ENCODE data around the gene GDA. TPM values are rescaled to one million over a fixed set of nuclear protein-coding genes. Genes with fewer than 3 reads are reported as not detected.

The GDA gene
- total and polyA plus RNA-seq, 12 donors: 0.06 to 2.8 (median 0.61) TPM; not detected in 2

DNA sequence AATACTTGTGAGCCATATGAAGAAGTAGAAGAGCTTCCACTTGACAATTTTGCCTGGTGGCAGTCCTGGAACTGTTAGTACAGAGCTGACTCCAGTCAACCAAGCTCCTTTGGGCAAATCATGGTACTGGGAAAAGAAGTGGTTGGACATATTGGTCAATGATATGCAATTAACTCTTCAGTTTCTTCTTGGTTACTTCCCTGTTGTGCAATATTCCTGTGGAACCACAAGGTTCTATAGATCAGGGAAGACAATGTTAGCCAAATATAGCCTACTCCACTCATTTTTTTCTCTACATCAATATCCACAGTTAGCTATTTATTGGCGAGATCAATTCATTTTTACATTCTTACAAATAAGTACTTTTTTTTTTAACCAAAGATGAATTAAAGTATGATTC, 14.4 kb upstream of the GDA start:
- intact Hi-C loops (cut with DNase I): no loop called here
- Histone ChIP-seq H3K27ac (no peak overlapping the region), H3K36me3 (replicated peaks in 1 of 2) (no peaks in the 10 kb centered on the region), H3K4me1 (replicated peaks in 1 of 2) (no peaks in the 10 kb centered on the region), H3K9me3 (replicated peaks in 1 of 3) (no peaks in the 10 kb centered on the region), H3K27me3 (no peaks in the 10 kb centered on the region), H3K4me3 (no peak overlapping the region)
- TF ChIP-seq POLR2A (IDR thresholded peaks at IDR 0.05): no peak
- TF ChIP-seq, protein P1, sequence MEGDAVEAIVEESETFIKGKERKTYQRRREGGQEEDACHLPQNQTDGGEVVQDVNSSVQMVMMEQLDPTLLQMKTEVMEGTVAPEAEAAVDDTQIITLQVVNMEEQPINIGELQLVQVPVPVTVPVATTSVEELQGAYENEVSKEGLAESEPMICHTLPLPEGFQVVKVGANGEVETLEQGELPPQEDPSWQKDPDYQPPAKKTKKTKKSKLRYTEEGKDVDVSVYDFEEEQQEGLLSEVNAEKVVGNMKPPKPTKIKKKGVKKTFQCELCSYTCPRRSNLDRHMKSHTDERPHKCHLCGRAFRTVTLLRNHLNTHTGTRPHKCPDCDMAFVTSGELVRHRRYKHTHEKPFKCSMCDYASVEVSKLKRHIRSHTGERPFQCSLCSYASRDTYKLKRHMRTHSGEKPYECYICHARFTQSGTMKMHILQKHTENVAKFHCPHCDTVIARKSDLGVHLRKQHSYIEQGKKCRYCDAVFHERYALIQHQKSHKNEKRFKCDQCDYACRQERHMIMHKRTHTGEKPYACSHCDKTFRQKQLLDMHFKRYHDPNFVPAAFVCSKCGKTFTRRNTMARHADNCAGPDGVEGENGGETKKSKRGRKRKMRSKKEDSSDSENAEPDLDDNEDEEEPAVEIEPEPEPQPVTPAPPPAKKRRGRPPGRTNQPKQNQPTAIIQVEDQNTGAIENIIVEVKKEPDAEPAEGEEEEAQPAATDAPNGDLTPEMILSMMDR (IDR thresholded peaks at IDR 0.05): no peak
- DNase-seq: no peak
- 81 to 90% (median 85%) methylated on average over 1 of the region's 1 CpG for WGBS, 4 donors

DNA sequence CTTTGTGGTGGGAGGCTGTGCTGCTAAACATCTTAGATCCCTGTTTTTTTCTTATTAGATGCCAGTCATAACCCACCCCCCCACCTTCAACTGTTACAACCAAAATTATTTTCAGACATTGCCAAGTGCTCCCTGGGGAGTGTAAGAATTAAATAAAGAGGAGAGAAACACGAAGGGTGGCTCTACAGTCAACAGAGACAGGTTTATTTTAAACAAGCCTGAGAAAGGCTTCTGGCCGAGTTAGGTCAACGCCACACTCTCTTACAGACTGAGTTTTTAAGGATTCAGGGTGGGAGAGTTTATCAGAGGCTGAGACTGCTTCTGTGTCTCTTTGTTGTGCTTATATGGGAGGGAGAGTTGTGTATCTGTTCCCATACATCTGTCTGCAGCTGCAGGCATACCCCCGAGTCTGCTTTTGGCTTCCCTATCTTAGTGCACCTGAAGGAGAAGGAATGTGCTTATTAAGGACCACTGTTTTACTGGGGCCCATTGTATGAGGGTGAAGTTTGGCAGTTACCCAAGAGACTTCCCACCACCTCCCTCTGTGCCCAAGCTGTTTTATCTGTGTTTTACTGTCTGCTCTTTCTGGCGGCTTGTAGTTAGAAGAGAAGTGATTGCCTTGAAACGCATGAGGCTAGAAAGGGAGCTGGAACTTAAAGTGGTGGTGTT, 11.4 kb upstream of the GDA start:
- Histone ChIP-seq H3K27me3 (no peaks in the 10 kb centered on the region), H3K4me1 (replicated peaks in 1 of 2) (no peaks in the 10 kb centered on the region), H3K27ac (no peak overlapping the region), H3K36me3 (replicated peaks in 1 of 2) (no peaks in the 10 kb centered on the region), H3K9me3 (replicated peaks in 1 of 3) (no peaks in the 10 kb centered on the region), H3K4me3 (no peak overlapping the region)
- intact Hi-C loops (cut with DNase I): no loop called here
- WGBS, 4 donors: 76 to 81% (median 79%) methylated on average over 6 of the region's 6 CpGs
- DNase-seq: no peak
- no peak for TF ChIP-seq POLR2A (IDR thresholded peaks at IDR 0.05)

DNA sequence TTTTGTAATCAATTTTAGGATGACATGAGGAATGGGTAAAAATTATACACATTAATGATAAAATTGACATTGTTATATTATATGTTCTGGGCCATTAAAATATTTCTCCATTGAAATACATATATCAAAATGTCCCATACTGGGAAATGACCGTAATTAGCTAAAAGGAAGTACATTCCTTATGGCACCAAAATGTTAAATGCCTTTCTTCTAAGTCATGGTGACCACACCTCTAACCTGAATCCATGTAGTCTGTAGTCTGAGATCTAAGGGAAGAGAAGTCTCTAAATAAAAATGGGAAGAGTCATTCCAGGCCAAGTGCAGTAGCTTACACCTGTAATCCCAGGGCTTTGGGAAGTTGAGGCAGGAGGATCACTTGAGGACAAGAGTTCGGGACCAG, 10.0 kb upstream of the GDA start:
- DNase-seq: no peak
- H3K4me1 ChIP-seq (replicated peaks in 1 of 2): no peaks in the 10 kb centered on the region
- H3K27me3 ChIP-seq: no peaks in the 10 kb centered on the region
- H3K36me3 ChIP-seq (replicated peaks in 1 of 2): no peaks in the 10 kb centered on the region
- WGBS, 4 donors: 75 to 84% (median 76%) methylated on average over 2 of the region's 2 CpGs
- TF ChIP-seq, protein P1 (IDR thresholded peaks at IDR 0.05): no peak
- TF ChIP-seq POLR2A (IDR thresholded peaks at IDR 0.05): no peak
- H3K9me3 ChIP-seq (replicated peaks in 1 of 3): no peaks in the 10 kb centered on the region
- no peak overlapping the region for H3K4me3 ChIP-seq
- intact Hi-C loops (cut with DNase I): no loop called here
- H3K27ac ChIP-seq: no peak overlapping the region

DNA sequence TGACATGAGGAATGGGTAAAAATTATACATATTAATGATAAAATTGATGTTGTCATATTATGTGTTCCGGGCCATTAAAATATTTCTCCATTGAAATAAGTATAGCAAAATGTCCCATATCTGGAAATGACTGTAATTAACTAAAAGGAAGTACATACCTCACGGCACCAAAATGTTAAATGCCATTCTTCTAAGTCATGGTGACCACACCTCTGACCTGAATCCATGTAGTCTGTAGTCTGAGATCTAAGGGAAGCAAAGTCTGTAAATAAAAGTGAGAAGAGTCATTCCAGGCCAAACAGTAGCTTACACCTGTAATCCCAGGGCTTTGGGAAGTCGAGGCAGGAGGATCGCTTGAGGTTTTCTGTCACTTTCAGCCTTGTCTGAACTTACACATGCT, 8.7 kb upstream of the GDA start:
- intact Hi-C loops (cut with DNase I): no loop called here
- TF ChIP-seq, protein P1 (IDR thresholded peaks at IDR 0.05): no peak
- TF ChIP-seq POLR2A (IDR thresholded peaks at IDR 0.05): no peak
- H3K4me1 ChIP-seq (replicated peaks in 1 of 2): no peaks in the 10 kb centered on the region
- H3K27ac ChIP-seq: no peak overlapping the region
- no peak overlapping the region for H3K4me3 ChIP-seq
- H3K36me3 ChIP-seq (replicated peaks in 1 of 2): no peaks in the 10 kb centered on the region
- no peaks in the 10 kb centered on the region for H3K9me3 ChIP-seq (replicated peaks in 1 of 3)
- no peaks in the 10 kb centered on the region for H3K27me3 ChIP-seq
- 75 to 79% (median 75%) methylated on average over 4 of the region's 4 CpGs for WGBS, 4 donors
- no peak for DNase-seq

DNA sequence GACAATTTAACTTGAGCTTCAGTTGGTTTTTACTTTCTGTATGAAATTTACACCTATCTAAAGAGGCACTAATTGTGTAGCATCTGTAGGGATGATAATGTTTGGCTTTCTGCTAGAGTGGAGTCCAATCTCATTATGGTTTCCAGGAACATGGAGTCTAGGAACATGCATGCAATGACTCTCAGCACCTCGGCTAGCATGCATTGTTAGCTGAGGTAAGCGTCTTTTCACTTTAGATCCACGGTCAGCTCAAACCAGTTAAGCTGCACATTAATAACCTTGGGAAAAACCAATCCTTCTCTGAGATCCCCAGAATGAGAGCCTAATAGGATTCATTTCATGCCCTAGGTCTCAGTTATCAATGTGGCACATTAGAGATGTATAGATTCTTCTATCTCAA, 7.8 kb upstream of the GDA start:
- TF ChIP-seq POLR2A (IDR thresholded peaks at IDR 0.05): no peak
- TF ChIP-seq, protein P1 (IDR thresholded peaks at IDR 0.05): no peak
- H3K9me3 ChIP-seq (replicated peaks in 1 of 3): no peaks in the 10 kb centered on the region
- no peaks in the 10 kb centered on the region for H3K36me3 ChIP-seq (replicated peaks in 1 of 2)
- H3K27ac ChIP-seq: no peak overlapping the region
- no peaks in the 10 kb centered on the region for H3K4me1 ChIP-seq (replicated peaks in 1 of 2)
- 58 to 81% (median 64%) methylated on average over 3 of the region's 3 CpGs for WGBS, 4 donors
- DNase-seq: no peak
- no peaks in the 10 kb centered on the region for H3K27me3 ChIP-seq
- no peak overlapping the region for H3K4me3 ChIP-seq
- intact Hi-C loops (cut with DNase I): no loop called here
